Stimulated activated CD4-positive, alpha-beta T cell treated with anti-CD3 and anti-CD28 coated beads, TNF-alpha, amount 100 ng/mL, for 48 hours (primary cell): Measurements from ENCODE around the gene CCDC69.
"Not testable (repeated sequence)": the region's sequence is repeated elsewhere in the genome, so short reads cannot be mapped to it uniquely, and the experiment has no call there.

Experiments
- DNase-seq, 3 donors: peaks; one replicate each; pipeline ENCODE4 v3.0.0-alpha.2; 2020; ENCODE audit warnings: low read depth in 3 of 3

Gene CCDC69, protein sequence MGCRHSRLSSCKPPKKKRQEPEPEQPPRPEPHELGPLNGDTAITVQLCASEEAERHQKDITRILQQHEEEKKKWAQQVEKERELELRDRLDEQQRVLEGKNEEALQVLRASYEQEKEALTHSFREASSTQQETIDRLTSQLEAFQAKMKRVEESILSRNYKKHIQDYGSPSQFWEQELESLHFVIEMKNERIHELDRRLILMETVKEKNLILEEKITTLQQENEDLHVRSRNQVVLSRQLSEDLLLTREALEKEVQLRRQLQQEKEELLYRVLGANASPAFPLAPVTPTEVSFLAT

DNA sequence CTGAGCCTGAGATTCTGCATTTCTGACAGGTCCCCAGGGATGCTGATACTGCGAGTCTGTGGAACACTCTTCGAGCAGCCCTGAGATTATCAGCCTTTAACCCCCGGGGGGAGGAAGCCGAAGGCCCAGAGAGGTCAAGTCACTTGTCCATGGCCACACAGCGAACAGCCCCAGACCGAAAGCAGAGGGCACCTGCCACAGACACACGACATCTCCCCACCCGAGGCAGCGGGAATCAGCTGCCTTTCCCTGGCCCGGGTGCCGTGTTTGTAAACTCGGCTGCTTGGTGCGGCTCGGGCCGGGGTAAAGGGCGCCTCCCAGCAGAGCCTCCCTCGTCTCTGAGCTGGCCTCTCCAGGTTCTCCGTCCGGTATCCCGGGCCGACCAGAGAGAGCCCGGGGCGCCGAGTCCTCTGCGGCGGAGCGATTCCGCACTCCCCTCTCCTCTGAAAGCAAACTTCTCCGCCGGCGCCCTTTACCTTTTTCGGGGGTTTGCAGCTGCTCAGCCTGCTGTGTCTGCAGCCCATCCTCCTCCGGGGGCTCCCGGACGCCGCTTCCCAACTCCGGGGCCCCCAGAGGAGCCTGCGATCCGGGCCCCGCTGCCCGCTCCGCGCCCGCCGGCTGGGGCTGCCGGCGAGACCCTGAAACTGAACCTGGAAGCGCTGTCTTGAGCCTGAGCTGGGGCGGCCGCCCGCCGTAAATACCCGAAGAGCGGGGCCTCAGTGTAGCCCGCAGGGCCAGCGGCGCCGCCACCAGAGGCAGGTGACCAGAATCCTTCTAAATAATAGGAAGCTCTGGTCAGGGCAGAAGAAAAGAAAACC, at the start of gene CCDC69:
CCDC69 (minus strand) TSS at position 646 of the 818 bp plus-strand sequence; CDS start at position 524, 122 bp downstream.
- peak in 1 of 3 donors; percentile 62 for DNase-seq

DNA sequence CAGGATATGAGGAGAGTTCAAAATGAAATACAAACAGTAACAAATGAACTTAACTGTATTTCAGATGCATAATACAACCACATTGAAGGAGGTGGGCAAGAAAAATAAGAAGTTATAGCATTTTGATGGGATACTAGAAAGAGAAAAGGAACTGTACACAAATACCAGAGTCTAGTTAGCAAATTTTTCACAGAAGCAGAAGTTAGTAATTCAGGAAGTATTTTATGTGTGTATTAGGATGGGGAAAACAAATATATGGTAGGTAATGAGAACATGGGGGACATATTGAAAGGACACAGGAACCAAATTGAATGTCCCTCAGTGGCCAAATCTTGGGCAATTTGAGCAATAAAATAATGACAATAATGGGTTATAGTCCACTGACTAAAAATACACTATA, 47.4 kb upstream of the CCDC69 start:
- DNase-seq, result no peak

DNA sequence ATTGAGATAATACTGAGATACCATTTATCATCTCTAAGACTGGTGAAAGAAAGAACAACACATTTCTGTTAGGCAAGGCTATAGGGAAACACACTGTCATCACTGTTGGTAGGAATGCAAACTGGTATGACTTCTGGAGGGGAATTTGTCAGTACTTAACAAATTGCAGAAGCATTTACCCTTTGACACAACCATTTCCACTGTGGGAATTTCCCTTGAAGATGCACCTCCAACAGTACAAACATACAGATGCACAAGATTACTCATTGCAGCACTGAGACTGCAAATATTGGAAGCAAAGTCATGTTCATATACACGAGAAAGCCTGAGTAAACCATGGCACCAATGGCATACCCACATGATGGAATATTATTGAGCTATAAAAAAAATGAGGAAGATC, 46.7 kb upstream of the CCDC69 start:
- DNase-seq, result no peak

DNA sequence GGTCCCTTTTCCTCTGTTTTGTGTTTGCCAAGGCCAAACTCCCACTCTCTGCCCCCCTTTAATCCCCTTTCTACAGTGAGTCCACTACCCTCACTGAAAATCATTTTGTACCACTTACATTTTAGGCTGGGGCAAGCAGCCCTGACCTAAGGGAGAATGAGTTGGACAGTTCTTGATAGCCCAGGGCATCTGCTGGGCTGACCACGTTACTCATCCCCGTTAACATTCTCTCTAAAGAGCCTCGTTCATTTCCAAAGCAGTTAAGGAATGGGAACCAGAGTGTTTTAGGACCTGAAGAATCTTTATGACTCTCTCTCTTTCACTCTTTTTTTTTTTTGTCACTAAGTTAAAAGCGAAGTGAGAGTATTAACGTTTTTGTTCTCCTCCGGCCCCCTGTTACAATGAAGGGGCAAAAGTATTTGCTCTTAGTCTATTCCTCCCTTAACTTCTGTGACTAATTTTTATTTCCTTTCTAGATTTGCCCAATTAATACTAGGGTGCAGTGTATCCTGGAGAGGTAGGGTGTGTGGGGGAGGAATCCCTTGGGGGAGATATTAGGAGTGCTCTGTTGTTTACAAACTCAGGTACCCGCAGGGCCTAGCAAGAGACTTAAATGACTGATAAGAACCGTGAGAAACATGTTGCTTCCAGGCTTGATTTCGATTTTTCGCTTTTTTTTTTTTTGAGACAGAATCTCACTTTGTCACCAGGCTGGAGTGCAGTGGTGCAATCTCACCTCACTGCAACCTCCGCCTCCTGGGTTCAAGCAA, 43.8 kb upstream of the CCDC69 start:
- no peak for DNase-seq

DNA sequence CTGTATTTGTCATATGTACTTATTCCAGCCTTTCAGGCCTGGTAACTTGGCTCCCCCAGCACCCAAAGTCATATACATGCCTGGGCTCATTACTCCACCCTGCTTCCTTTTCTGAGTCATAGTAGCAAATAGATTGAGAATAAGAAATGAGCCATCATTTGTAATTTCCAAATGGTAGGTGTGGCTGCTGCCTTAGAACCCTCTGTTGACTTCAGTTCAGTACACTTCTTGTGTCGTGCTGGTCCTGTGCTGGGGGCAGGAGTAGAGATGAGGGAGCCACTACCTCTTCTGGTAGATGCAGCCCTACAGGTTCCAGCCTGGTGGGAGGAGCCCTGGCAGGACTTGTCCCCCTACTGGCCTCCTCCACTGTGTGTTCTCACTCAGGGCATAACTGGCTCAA, 40.2 kb upstream of the CCDC69 start:
- DNase-seq, result peak in 1 of 3 donors; percentile 16

DNA sequence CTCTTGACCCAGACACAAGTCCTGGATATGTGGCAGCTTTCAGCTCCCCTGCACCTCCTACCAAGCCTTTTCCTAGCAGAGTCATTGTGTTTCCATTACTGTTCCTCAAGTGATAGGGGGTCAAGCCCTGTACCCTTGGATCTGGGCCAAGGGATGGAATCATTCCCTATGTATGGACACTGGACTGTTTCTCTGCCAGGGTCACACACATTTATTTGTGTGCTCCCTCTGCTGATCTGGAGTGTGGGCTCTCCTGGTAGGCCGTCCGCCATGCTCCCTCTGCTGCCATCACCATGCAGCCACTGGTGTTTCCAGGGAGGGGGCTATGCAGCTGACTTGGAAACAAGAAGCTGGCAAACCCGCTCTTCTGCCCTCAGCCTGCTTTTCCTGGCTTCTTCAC, 38.6 kb upstream of the CCDC69 start:
- no peak for DNase-seq

DNA sequence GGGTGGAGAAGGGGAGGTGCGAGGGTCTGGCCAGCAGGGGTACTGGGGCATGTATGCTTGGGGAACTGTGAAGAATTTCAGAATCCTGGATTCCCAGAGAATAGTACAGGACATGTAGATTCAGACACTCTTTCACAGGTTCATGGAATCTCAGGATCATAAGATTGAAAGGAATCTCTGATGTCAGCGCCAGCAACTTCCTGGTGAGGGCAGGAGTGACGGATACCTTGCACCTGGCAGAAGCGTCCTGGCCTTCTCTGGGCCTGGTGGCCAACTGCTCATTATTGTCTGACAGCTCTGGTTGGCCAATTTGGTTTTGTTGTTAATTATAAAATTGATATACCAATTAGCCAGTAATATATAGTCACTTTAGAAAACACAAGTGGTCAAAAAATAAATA, 36.0 kb upstream of the CCDC69 start:
- no peak for DNase-seq

DNA sequence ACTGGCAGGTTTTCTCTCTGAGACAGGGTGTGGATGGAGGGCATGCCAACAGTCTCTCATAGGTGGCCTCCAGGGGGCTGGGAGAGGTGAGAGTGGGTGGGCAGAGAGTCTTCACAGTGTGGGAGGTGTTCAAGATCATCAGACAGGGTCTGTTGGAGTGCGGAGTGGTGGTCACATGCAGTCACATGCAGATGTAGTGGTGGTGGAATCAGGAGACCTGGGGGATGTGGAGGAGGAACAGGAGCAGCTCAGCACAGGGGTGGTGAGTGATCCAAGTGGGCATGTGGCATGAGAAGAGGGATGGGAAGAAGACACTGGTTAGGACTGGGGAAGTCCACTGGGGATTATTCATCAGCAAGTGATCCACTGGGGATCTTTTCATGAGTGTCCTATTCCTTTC, 34.9 kb upstream of the CCDC69 start:
- no peak for DNase-seq

DNA sequence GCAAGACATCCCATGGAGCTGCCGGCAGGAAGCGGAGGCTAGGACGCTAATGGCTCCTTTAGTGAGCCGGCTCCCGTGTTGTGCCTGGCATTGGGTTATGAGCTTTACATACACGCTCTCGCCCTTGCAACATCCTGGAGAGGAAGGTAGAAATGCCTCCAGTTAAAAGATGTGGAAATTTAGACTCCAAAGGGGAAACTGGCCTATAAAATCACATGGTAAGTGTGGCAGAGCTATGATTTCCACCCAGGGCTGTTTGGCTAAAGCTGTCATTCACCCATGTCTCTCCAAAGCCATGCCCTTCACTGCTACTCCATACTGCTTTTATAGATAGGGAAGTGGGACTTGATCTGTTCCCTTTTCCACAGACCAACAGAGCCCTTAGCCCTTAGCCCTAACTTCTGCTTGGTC, 34.3 kb upstream of the CCDC69 start:
- DNase-seq, result no peak

DNA sequence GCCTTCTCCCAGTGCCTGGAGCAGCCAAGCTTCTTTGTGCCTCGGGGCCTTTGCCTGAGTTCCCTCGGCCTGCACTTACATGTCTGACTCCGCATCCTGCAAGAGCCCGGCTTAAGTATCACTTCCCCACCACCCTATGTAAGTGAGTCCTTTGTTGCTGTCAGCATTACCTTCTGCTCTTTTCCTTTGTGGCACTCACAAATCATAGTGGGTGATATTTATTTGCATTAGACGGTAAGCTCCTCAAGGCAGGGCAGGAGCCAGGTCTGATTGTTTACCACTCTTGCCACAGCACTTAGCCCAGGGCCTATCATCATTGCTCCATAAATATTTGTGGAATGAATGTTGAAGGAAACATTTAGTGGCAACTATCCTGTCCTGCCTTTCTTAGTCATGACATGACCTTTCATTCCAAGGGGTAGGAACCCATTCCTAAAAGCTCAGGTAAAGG, 33.9 kb upstream of the CCDC69 start:
- DNase-seq, result no peak

DNA sequence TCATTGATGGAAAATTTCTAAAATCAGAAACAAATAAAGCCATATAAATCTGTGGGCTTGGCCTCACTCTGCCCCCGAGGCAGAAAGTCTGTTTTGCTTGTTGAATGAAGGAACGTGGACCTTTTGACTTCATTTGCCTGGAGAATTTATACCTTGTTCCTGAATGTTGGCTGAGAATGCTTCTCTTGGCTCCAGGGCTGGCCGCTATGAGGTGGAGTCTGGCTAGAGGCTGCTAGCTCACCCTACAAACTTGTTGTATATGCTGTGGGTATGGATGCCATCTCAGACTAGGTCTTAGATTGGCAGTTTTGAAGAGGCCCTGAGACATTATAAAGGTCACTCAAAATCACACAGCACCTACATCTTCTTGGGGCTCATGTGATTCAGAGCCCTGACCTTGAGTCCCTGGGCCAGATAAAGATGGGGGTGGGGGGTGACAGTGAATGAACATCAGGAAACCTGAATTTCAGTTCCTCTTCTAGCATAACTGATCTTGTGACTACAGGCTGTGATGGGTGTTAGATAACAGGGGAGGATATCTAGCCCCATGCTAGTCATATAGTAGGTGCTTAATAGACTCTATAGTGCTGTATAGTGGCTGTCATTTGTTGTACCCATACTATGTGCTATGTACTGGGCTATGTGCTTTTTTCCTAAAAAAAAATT, 31.9 kb upstream of the CCDC69 start:
- no peak for DNase-seq

DNA sequence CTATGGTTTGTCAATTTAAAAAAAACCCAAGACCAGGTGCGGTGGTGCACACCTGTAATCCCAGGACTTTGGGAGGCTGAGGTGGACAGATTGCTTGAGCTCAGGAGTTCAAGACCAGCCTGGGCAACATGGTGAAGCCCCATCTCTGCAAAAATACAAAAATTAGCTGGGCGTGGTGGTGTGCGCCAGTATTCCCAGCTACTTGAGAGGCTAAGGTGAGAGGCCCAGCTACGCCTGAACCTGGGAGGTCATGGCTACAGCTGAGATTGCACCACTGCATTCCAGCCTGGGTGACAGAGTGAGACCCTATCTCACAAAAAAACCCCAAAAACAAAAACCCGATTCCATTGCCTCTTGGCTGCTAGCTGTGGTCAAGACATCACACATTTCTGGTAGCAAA, 31.1 kb upstream of the CCDC69 start:
- not testable (repeated sequence) for DNase-seq

DNA sequence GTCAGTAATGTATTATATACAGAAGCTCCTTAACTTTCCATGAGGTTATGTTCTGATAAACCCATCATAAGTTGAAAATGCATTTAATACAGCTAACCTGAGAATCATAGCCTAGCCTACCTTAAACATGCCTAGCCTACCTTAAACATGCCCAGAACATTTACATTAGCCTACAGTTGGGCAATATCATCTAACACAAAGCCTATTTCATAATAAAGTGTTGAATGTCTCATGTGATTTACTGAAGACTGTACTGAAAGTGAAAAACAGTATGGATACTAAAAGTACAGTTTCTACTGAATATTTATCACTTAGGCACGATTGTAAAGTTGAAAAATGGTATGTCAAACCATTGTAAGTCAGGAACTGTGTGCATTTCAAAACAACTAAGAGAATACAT, 30.7 kb upstream of the CCDC69 start:
- DNase-seq, result no peak

DNA sequence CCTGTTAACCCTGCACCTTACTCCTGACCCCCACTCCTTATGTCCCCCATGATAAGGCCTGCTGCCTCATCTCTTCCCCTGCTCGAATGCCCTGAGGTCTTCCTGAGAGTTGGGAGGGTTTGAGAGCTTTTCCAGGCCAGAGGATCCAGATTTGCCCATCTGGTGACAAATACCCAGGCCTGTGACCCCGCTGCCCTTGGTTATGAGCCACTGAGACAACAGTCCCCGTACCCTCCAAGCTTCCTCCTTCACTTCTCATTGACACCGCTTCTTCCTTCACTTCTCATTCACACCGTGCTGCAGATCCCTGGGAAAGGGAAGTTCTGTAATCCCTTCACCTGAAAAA, 29.7 kb upstream of the CCDC69 start:
- DNase-seq, result no peak

DNA sequence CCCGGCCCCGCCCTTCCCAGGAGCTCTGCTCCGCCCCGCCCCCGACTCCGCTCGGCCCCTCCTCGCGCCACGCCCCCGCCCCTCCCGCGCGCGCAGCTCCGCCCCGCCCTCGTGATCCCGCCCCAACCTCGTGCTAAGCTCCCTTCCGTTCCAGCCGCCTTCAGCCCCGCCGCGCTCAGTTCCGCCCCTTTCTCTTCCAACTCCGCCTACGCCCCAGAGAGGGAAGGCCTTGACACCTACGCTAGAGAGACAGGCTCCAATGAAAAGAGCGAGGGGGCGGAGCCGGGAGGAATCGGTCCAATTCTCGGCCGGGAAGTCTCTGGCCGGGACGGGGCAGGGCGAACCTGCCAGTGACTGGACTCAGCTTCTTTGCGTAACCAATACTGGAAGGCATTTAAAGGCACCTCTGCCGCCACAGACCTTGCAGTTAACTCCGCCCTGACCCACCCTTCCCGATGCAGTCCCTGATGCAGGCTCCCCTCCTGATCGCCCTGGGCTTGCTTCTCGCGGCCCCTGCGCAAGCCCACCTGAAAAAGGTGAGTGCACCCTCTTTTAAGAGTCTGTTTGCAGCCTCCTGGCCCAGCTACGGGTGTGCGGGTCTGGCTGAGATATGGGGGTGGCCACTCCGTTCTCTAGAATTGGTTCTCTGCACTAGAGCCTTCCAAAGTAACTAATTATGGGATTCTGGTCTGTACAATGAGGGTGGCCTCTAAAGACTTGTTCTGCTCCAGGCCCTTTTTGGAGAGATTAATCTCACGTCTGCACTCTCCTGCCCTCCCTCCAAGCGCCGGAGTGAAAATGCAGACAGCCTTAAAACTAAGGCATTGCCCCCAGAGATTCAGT, 29.1 kb upstream of the CCDC69 start, which contains the start of gene GM2A:
GM2A (plus strand) TSS at position 424 of the 843 bp plus-strand sequence; CDS start at position 456, 32 bp downstream.
- DNase-seq, result peak; percentile 97 to 98 (median 98)

DNA sequence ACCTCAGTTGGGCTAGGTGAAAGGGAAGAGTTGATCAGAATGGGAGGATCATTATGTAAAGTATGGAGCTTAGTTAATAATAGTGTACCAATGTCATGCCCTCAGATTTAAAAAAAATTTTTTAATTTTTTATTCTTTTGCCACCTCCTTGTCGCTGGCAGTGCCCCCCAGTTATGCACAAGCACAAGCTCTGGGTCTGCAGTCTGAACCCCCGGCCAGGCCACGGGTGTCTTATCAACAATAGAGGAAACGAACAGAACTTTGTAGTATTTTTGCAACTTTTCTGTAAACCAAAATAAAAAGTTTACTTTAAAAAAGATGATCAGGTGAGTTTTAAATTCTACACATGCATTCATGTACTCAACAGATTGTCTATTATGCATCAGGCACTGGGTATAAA, 27.7 kb upstream of the CCDC69 start:
- no peak for DNase-seq

DNA sequence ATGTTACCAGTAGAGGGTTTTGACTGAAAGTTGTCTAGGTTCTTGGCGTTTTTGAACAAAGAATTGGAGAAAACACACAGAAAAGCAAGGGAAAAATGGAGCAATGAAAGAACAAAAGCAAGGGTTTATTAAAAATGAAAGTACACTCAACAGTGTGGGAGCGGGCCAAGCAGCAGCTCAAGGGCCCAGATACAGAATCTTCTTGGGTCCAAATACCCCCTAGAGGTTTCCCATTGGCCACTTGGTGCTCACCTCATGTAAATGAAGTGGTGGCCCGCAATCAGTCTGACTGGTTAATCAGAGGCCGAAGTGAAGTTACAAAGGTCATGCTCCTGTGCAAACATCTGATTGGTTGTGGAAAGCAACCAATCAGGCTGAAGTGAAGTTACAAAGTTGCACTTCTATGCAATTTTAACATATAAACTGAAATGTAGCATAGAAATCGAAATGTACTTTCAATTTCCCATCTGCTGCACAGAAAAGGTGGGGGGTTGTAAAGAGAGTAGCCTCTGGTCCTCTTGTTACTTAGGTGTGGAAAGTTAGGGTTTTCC, 27.2 kb upstream of the CCDC69 start:
- peak; percentile 22 to 27 (median 24) for DNase-seq

DNA sequence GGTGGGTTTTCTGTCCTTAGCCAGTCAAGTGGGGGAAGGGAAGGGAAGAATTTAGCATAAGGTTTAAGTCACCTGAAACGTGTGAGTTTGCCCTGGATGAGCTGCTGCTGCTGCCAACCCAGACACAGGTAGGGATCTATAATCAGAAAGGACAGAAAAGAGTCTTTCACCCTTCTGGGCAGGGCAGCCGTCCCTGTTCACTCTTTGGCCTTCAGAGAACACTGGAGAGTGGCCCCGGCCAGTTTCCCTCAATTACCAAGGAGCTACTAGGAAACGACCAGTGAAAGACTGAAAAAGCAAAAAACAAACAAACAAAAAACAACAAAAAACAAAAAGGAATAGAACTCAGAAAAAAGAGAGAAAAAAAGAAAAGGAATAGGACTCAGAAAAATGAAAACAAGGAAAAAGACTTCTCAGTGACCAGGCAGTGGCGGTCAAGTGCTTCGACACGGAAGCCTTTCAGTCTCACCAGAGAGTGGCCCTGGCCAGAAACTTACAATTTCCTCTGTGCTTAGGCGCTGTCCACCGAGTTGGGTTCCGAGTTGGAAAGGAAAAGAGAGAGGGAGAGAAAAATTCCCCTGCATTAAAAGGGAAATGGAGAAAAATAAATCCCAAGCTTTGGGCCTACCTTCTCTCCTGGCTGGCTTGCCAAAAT, 26.6 kb upstream of the CCDC69 start:
- DNase-seq, result no peak

DNA sequence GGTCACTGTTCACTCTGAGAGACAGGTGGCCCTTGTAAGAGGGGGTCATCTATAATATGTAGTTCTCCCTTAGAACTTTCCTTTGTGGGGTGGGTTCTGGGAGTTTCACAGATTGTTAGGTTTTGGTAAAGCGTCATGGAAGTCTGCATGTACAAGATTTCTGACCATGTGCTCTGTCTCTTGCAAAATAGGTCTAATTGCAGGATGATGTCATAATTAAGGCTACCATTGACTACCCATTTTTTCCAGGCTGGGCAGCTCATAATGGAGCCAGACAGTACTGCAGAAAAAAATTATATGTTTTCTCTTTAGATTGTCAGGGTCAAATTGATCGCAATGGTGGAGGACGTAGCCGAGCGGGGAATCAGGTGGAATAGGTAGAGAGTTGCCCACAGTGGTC, 25.4 kb upstream of the CCDC69 start:
- no peak for DNase-seq

DNA sequence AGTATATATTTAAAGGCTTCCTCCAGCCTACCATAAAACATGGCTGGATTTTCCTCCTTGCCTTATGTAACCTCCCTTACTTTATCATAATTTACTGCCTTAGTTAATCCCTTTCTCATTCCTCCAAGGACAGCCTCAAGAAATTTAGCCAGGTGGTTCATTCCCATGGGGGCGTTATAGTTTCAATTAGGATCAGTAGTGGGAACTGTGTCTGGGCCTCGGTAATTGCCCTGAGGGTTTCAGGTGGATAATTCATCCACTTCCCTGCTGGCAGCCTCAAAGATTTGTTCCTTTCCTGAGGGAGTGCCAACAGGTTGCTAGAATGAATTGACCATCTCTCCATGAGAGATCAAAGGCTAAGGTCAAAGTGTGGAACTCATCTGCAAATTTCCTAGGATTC, 24.8 kb upstream of the CCDC69 start:
- DNase-seq, result no peak
